Endothelial cell of umbilical vein (primary cell): ENCODE data around the gene DDX52. TPM values are rescaled to one million over a fixed set of nuclear protein-coding genes. Genes with fewer than 3 reads are reported as not detected.

Source experiments
- BruUV-seq: library from RNA; stranded (reverse); fragments of 400-500 nt; replicated peaks from 2 replicates; lab custom pipeline; 2021; lab: Mats Ljungman, UMichigan
- CTCF ChIA-PET: fragments of 300-600, 350-600 bp; sonication (Branson Sonifier 250); formaldehyde crosslinking; loops from one replicate; lab custom pipeline; 2021; ENCODE audit warnings: antibody characterized with exemption, inconsistent platforms; lab: Charles Lee
- POLR2A ChIA-PET: fragments of 300-600, 350-600 bp; sonication (Branson Sonifier 250); formaldehyde crosslinking; loops from one replicate; lab custom pipeline; 2021; ENCODE audit warnings: antibody characterized with exemption, inconsistent platforms; lab: Charles Lee
- DNase-seq: peaks from one replicate; pipeline ENCODE4 v3.0.0-alpha.2; 2011; ENCODE audit warnings: low read depth, low spot score
- FAIRE-seq: peaks from 2 replicates; lab custom pipeline; 2011; peaks lifted over from hg19 to GRCh38; lab: Jason Lieb, UNC
- H2AFZ ChIP-seq: 2 replicates; pipeline ENCODE4 v1.6.0; 2012; ENCODE audit warnings: low read depth, low read length, control low read depth, inconsistent platforms
- H3K27ac ChIP-seq: 2 replicates; pipeline ENCODE4 v1.5.1; 2011; ENCODE audit warnings: low read depth, mild to moderate bottlenecking, control low read depth, low read length, moderate library complexity; ENCODE audit not compliant: insufficient read depth
- H3K27me3 ChIP-seq, 2 experiments: 2 replicates each; pipeline versions ENCODE4 v1.6.0 to v1.6.1; 2011; ENCODE audit warnings: low read length in 2 of 2, mixed read lengths in 1 of 2; ENCODE audit not compliant: control insufficient read depth in 2 of 2, insufficient read depth in 2 of 2
- H3K36me3 ChIP-seq, 2 experiments: 2 replicates in 1 of 2; 3 replicates in 1 of 2; pipeline ENCODE4 v1.5.1; 2011; ENCODE audit warnings: low read length in 2 of 2, mild to moderate bottlenecking in 1 of 2, moderate library complexity in 1 of 2; ENCODE audit not compliant: control insufficient read depth in 2 of 2, insufficient read depth in 2 of 2; ENCODE audit errors: extremely low read depth in 1 of 2
- H3K4me1 ChIP-seq: 3 replicates; pipeline ENCODE4 v1.5.1; 2011; ENCODE audit warnings: mild to moderate bottlenecking, low read length; ENCODE audit not compliant: control insufficient read depth, insufficient read depth; ENCODE audit errors: extremely low read depth
- H3K4me2 ChIP-seq: 2 replicates; pipeline ENCODE4 v1.6.1; 2011; ENCODE audit warnings: low read length, control low read depth, mixed read lengths; ENCODE audit not compliant: insufficient read depth
- H3K4me3 ChIP-seq, 3 experiments: fragments of 200-600 bp in 1 of 3; sonication (generic), shearing (Covaris generic) in 1 of 3; replicated peaks in 1 of 3; 2 replicates each; pipeline ENCODE4 v1.5.1; 2011 to 2016; ENCODE audit warnings: control low read depth in 3 of 3, low read length in 3 of 3, mild to moderate bottlenecking in 2 of 3, inconsistent platforms in 1 of 3, low read depth in 1 of 3, moderate library complexity in 1 of 3; ENCODE audit not compliant: insufficient read depth in 1 of 3
- H3K79me2 ChIP-seq: 2 replicates; pipeline ENCODE4 v1.6.0; 2012; ENCODE audit warnings: low read length, inconsistent platforms; ENCODE audit not compliant: control insufficient read depth, insufficient read depth
- H3K9ac ChIP-seq: replicated peaks from 2 replicates; pipeline ENCODE3; 2011; ENCODE audit warnings: low read length, control low read depth; ENCODE audit not compliant: insufficient read depth; ENCODE audit errors: extremely low read depth
- H3K9me1 ChIP-seq: replicated peaks from 3 replicates; pipeline ENCODE4 v1.6.0; 2011; ENCODE audit warnings: mild to moderate bottlenecking, low read length; ENCODE audit not compliant: control insufficient read depth, insufficient read depth; ENCODE audit errors: extremely low read depth
- H3K9me3 ChIP-seq: replicated peaks from 2 replicates; pipeline ENCODE4 v1.5.1; 2012; ENCODE audit warnings: low read length, inconsistent platforms; ENCODE audit not compliant: control insufficient read depth, insufficient read depth
- H4K20me1 ChIP-seq: replicated peaks from 2 replicates; pipeline ENCODE3; 2011; ENCODE audit warnings: mild to moderate bottlenecking, low read length; ENCODE audit not compliant: control insufficient read depth, insufficient read depth; ENCODE audit errors: extremely low read depth
- FOS ChIP-seq: IDR thresholded peaks from 2 replicates; pipeline ENCODE4 v1.6.1; 2011; ENCODE audit warnings: mild to moderate bottlenecking, low read length, moderate library complexity, borderline replicate concordance; ENCODE audit not compliant: insufficient read depth
- GATA2 ChIP-seq: IDR thresholded peaks from 2 replicates; pipeline ENCODE4 v1.7.0; 2011; ENCODE audit warnings: low read depth, mild to moderate bottlenecking, moderate library complexity, mixed read lengths, low read length; ENCODE audit not compliant: insufficient read length, insufficient read depth
- JUN ChIP-seq: IDR thresholded peaks from 2 replicates; pipeline ENCODE4 v1.6.1; 2011; ENCODE audit warnings: borderline replicate concordance, low read depth; ENCODE audit not compliant: insufficient read length, insufficient read depth
- POLR2A ChIP-seq: IDR thresholded peaks from 2 replicates; pipeline ENCODE4 v1.6.1; 2012; ENCODE audit warnings: low read depth, mild to moderate bottlenecking, control low read depth, low read length
- POLR2AphosphoS5 ChIP-seq: IDR thresholded peaks from 2 replicates; pipeline ENCODE4 v1.6.1; 2012; ENCODE audit warnings: low read depth, mild to moderate bottlenecking, control low read depth, low read length, moderate library complexity; ENCODE audit not compliant: insufficient read depth
- dilution Hi-C: fragments of 300-500 bp; cut with MboI; formaldehyde crosslinking; loops from one replicate; pipeline ENCODE4 v1.15.0; 2019; ENCODE audit warnings: low sequenced_read_pairs; ENCODE audit not compliant: extremely low pct_ligation_motif_present
- intact Hi-C: fragments of 100-400 bp; cut with micrococcal nuclease; formaldehyde crosslinking; loops from one replicate; pipeline ENCODE4 v1.10.0; 2022
- polyA plus RNA-seq, 4 experiments: library from polyadenylated mRNA; depleted of rRNA in 3 of 4; stranded (reverse) in 3 of 4; unstranded in 1 of 4; fragments of >200 nt; gene quantifications; 2 replicates each; pipeline versions ENCODE4 v1.2.1 to v1.2.3, GENCODE V29; 2011 to 2012; ENCODE audit warnings: missing spikeins in 1 of 4
- total RNA-seq: library from RNA; stranded (reverse); gene quantifications from 2 replicates; pipeline ENCODE4 v1.2.3, GENCODE V29; 2021
- TF ChIP-seq, protein P1 (sequence below), 2 donors: IDR thresholded peaks; 1 replicate in 1 of 2; 2 replicates in 1 of 2; pipeline ENCODE4 v1.5.1; 2011; ENCODE audit warnings: low read length in 2 of 2, mild to moderate bottlenecking in 2 of 2, moderate library complexity in 2 of 2, control low read depth in 1 of 2, inconsistent platforms in 1 of 2, low read depth in 1 of 2; ENCODE audit not compliant: insufficient read depth in 1 of 2; ENCODE audit errors: extremely low read depth in 1 of 2

The DDX52 gene
- total and polyA plus RNA-seq, 2 donors (not counting 3 experiments of a cell fraction or from before 2014, with no cell fraction given), result 12.5 to 58.4 TPM

DNA sequence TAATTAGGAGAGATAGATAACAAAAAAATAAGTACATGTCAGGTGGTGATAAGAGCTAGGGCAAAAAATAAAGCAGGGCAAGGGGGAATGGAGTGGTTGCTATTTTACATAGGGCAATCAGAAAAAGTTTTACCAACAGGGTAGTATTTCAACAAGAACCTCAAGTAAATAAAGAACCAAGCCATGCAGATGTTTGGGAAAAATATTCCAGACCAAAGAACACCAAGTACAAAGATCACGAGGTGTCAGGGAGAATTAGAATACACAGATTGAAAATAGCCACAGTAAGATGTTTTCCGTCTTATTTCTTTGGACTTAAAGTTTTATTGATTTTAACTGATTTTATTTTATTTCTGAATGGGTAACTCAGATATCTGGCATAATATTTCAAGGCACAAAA is 45.1 kb downstream of the DDX52 start:
- H3K27ac ChIP-seq, result no peak overlapping the region
- TF ChIP-seq GATA2 (no peak), POLR2AphosphoS5 (no peak)
- CTCF ChIA-PET, result no interaction called here

GRCh38 chr17:37592291-37592690 is 51.0 kb downstream of the DDX52 start:
- DNase-seq (no peak), FAIRE-seq (no peak)
- H2AFZ ChIP-seq, result no peak overlapping the region
- dilution Hi-C loops, result no loop called here
- TF ChIP-seq, protein P1, sequence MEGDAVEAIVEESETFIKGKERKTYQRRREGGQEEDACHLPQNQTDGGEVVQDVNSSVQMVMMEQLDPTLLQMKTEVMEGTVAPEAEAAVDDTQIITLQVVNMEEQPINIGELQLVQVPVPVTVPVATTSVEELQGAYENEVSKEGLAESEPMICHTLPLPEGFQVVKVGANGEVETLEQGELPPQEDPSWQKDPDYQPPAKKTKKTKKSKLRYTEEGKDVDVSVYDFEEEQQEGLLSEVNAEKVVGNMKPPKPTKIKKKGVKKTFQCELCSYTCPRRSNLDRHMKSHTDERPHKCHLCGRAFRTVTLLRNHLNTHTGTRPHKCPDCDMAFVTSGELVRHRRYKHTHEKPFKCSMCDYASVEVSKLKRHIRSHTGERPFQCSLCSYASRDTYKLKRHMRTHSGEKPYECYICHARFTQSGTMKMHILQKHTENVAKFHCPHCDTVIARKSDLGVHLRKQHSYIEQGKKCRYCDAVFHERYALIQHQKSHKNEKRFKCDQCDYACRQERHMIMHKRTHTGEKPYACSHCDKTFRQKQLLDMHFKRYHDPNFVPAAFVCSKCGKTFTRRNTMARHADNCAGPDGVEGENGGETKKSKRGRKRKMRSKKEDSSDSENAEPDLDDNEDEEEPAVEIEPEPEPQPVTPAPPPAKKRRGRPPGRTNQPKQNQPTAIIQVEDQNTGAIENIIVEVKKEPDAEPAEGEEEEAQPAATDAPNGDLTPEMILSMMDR (IDR thresholded peaks at IDR 0.05; ENCODE audit: extremely low read depth in 1 of 2, insufficient read depth in 1 of 2, low read depth in 1 of 2, low read length in 2 of 2), result no peak
- no peak for TF ChIP-seq POLR2A
- TF ChIP-seq GATA2, result no peak
- TF ChIP-seq JUN, result no peak
- TF ChIP-seq FOS, result no peak
- no peaks in the 10 kb centered on the region for H3K27me3 ChIP-seq
- no peak overlapping the region for H3K4me3 ChIP-seq
- H3K36me3 ChIP-seq, result peaks cover 8 to 9% of the 10 kb centered on the region in 2 experiments
- peaks cover 2% of the 10 kb centered on the region for H4K20me1 ChIP-seq
- H3K9me3 ChIP-seq, result no peaks in the 10 kb centered on the region
- no peak overlapping the region for H3K27ac ChIP-seq
- no peak overlapping the region for H3K9ac ChIP-seq
- intact Hi-C loops, result no loop called here
- CTCF ChIA-PET, result interaction anchor here (1.2 to 1.6 kb wide), 2 partner anchors 11 to 219 kb away, joined by 3 to 5 read pairs; no protein-coding TSS in a partner anchor
- H3K79me2 ChIP-seq, result peaks cover 27% of the 10 kb centered on the region
- POLR2A ChIA-PET, result no interaction called here
- no TSS peak for BruUV-seq
- H3K4me1 ChIP-seq, result no peaks in the 10 kb centered on the region
- H3K9me1 ChIP-seq, result peaks cover 2% of the 10 kb centered on the region
- H3K4me2 ChIP-seq, result no peak overlapping the region

More for the DNA sequence above, 45.1 kb downstream of the DDX52 start:
- Histone ChIP-seq H4K20me1 (no peaks in the 10 kb centered on the region), H3K4me2 (no peak overlapping the region), H3K9me1 (no peaks in the 10 kb centered on the region), H3K79me2 (peaks cover 4% of the 10 kb centered on the region), H3K36me3 (peaks cover 8 to 9% of the 10 kb centered on the region in 2 experiments), H3K4me1 (no peaks in the 10 kb centered on the region), H2AFZ (no peak overlapping the region), H3K9me3 (no peaks in the 10 kb centered on the region), H3K4me3 (no peak overlapping the region), H3K27me3 (no peaks in the 10 kb centered on the region), H3K9ac (no peak overlapping the region)
- FAIRE-seq, result no peak
- DNase-seq, result no peak
- dilution Hi-C loops (no loop called here), intact Hi-C loops (no loop called here)
- POLR2A ChIA-PET, result no interaction called here
- no TSS peak for BruUV-seq
